22Rv1 (cell line): ENCODE results near the gene SIX5.

ENCODE experiments used
- H3K27ac ChIP-seq: fragments of 450-650 bp; 2 replicates; pipeline ENCODE4 v1.5.1; 2017
- ZFX ChIP-seq: fragments of 450-650 bp; IDR thresholded peaks from 2 replicates; pipeline ENCODE4 v1.6.1; 2017; ENCODE audit warnings: antibody characterized with exemption, borderline replicate concordance
- TF ChIP-seq, protein P1 (sequence below): fragments of 450-650 bp; IDR thresholded peaks from 2 replicates; pipeline ENCODE4 v1.5.1; 2017; ENCODE audit warnings: mild to moderate bottlenecking

SIX5 gene

GRCh38 chr19:45814166-45814780, 45.2 kb upstream of the SIX5 start:
- H3K27ac ChIP-seq, result peak overlapping the region; percentile 15; the same call in 1 of the 2 replicates
- no peak for TF ChIP-seq ZFX
- TF ChIP-seq, protein P1, sequence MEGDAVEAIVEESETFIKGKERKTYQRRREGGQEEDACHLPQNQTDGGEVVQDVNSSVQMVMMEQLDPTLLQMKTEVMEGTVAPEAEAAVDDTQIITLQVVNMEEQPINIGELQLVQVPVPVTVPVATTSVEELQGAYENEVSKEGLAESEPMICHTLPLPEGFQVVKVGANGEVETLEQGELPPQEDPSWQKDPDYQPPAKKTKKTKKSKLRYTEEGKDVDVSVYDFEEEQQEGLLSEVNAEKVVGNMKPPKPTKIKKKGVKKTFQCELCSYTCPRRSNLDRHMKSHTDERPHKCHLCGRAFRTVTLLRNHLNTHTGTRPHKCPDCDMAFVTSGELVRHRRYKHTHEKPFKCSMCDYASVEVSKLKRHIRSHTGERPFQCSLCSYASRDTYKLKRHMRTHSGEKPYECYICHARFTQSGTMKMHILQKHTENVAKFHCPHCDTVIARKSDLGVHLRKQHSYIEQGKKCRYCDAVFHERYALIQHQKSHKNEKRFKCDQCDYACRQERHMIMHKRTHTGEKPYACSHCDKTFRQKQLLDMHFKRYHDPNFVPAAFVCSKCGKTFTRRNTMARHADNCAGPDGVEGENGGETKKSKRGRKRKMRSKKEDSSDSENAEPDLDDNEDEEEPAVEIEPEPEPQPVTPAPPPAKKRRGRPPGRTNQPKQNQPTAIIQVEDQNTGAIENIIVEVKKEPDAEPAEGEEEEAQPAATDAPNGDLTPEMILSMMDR, result no peak

DNA sequence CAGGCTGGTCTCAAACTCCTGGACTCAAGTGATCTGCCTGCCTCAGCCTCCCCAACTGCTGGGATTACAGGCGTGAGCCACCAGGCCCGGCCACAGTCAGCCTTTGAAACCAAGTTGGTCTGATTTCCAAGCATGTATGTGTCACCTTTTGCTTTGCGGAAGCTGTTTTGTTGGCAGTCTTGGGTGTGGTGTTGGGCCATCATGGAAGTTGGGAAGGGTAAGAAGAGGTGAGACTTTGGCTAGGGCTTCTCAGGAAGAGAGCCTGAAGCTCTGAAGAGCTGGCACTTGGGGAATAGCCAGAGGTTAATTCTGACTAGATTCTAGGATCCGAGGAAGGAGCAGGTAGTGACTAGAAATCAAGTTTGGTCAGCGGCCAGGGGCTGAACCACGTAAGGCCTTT, 43.2 kb upstream of the SIX5 start:
- TF ChIP-seq ZFX, result no peak
- TF ChIP-seq, protein P1, result no peak
- H3K27ac ChIP-seq, result no peak overlapping the region

- TF ChIP-seq, protein P1, result no peak
- no peak for TF ChIP-seq ZFX
- H3K27ac ChIP-seq, result no peak overlapping the region
Measured at GRCh38 chr19:45809643-45810159, 40.6 kb upstream of the SIX5 start.

DNA sequence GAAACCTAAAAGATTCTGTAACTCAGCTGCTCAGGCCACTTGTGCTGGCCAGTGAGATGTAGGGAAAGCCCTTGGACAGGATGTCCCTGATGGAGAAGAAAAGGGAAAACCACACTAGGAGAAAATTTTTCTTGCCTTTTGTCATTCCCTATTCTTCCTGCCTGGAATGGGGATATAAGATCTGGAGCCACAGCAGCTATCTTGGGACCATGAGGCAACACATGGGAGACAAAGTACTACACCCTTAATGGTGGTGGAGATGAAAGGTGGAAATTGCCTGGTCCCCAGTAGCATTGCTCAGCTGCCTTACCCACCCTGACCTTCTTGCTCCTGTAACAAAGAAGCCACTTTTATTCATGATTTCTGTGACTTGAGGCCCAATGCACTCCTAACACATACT, 36.7 kb upstream of the SIX5 start:
- no peak overlapping the region for H3K27ac ChIP-seq
- TF ChIP-seq, protein P1, result no peak
- no peak for TF ChIP-seq ZFX

GRCh38 chr19:45804959-45805230, 35.8 kb upstream of the SIX5 start:
- no peak for TF ChIP-seq ZFX
- TF ChIP-seq, protein P1, result no peak
- no peak overlapping the region for H3K27ac ChIP-seq

- TF ChIP-seq, protein P1, result no peak
- TF ChIP-seq ZFX, result no peak
- H3K27ac ChIP-seq, result no peak overlapping the region
Measured at GRCh38 chr19:45804140-45804958, 35.3 kb upstream of the SIX5 start.

DNA sequence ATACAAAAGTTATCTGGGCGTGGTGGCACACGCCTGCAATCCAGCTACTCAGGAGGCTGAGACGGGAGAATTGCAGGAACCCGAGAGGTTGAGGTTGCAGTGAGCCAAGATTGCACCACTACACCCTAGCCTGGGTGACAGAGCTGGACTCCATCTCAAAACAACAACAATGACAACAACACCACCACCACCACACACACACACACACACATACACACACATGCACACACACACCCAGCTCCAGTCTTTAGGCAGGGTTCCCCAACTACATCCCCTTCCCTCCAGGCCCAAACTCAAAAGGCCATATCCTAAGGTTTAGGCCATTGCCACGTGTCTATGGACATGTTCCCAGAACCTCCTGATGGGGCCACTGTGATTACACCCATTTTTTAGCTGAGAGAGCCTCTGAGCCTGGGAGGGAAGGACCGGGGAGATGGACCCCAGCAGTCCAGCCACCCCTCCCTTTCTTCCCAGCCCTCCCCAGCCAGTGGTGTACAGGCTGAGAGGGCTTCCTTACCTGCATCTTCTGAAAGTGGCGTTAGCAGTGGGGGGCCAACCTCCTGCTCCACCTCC, 32.6 kb upstream of the SIX5 start:
- H3K27ac ChIP-seq, result no peak overlapping the region
- TF ChIP-seq, protein P1, result no peak
- TF ChIP-seq ZFX, result no peak
